Neural progenitor cell (in vitro differentiated cells): ENCODE results near the gene PIK3R6.

Experiments
- CTCF ChIP-seq: fragments of 200-600 bp; sonication (generic); IDR thresholded peaks from 2 replicates; pipeline ENCODE4 v1.5.1; 2017; ENCODE audit warnings: antibody characterized with exemption, mild to moderate bottlenecking
- EZH2phosphoT487 ChIP-seq: fragments of 200-600 bp; sonication (generic); IDR thresholded peaks from 2 replicates; pipeline ENCODE4 v1.6.1; 2017; ENCODE audit warnings: antibody characterized with exemption

GRCh38 chr17:8875436-8875835 lies 8.0 kb upstream of the PIK3R6 start:
- TF ChIP-seq CTCF (no peak), EZH2phosphoT487 (no peak)
